Endothelial cell of umbilical vein (primary cell): ENCODE measurements around the gene MITF. TPM values are rescaled to one million over a fixed set of nuclear protein-coding genes. Genes with fewer than 3 reads are reported as not detected.

Source experiments
- BruUV-seq: library from RNA; stranded (reverse); fragments of 400-500 nt; replicated peaks from 2 replicates; lab custom pipeline; 2021; lab: Mats Ljungman, UMichigan
- CTCF ChIA-PET: fragments of 300-600, 350-600 bp; sonication (Branson Sonifier 250); formaldehyde crosslinking; loops from one replicate; lab custom pipeline; 2021; ENCODE audit warnings: antibody characterized with exemption, inconsistent platforms; lab: Charles Lee
- POLR2A ChIA-PET: fragments of 300-600, 350-600 bp; sonication (Branson Sonifier 250); formaldehyde crosslinking; loops from one replicate; lab custom pipeline; 2021; ENCODE audit warnings: antibody characterized with exemption, inconsistent platforms; lab: Charles Lee
- DNase-seq: peaks from one replicate; pipeline ENCODE4 v3.0.0-alpha.2; 2011; ENCODE audit warnings: low read depth, low spot score
- FAIRE-seq: peaks from 2 replicates; lab custom pipeline; 2011; peaks lifted over from hg19 to GRCh38; lab: Jason Lieb, UNC
- H2AFZ ChIP-seq: 2 replicates; pipeline ENCODE4 v1.6.0; 2012; ENCODE audit warnings: low read depth, low read length, control low read depth, inconsistent platforms
- H3K27ac ChIP-seq: 2 replicates; pipeline ENCODE4 v1.5.1; 2011; ENCODE audit warnings: low read depth, mild to moderate bottlenecking, control low read depth, low read length, moderate library complexity; ENCODE audit not compliant: insufficient read depth
- H3K27me3 ChIP-seq, 2 experiments: 2 replicates each; pipeline versions ENCODE4 v1.6.0 to v1.6.1; 2011; ENCODE audit warnings: low read length in 2 of 2, mixed read lengths in 1 of 2; ENCODE audit not compliant: control insufficient read depth in 2 of 2, insufficient read depth in 2 of 2
- H3K36me3 ChIP-seq, 2 experiments: 2 replicates in 1 of 2; 3 replicates in 1 of 2; pipeline ENCODE4 v1.5.1; 2011; ENCODE audit warnings: low read length in 2 of 2, mild to moderate bottlenecking in 1 of 2, moderate library complexity in 1 of 2; ENCODE audit not compliant: control insufficient read depth in 2 of 2, insufficient read depth in 2 of 2; ENCODE audit errors: extremely low read depth in 1 of 2
- H3K4me1 ChIP-seq: 3 replicates; pipeline ENCODE4 v1.5.1; 2011; ENCODE audit warnings: mild to moderate bottlenecking, low read length; ENCODE audit not compliant: control insufficient read depth, insufficient read depth; ENCODE audit errors: extremely low read depth
- H3K4me2 ChIP-seq: 2 replicates; pipeline ENCODE4 v1.6.1; 2011; ENCODE audit warnings: low read length, control low read depth, mixed read lengths; ENCODE audit not compliant: insufficient read depth
- H3K4me3 ChIP-seq, 3 experiments: fragments of 200-600 bp in 1 of 3; sonication (generic), shearing (Covaris generic) in 1 of 3; replicated peaks in 1 of 3; 2 replicates each; pipeline ENCODE4 v1.5.1; 2011 to 2016; ENCODE audit warnings: control low read depth in 3 of 3, low read length in 3 of 3, mild to moderate bottlenecking in 2 of 3, inconsistent platforms in 1 of 3, low read depth in 1 of 3, moderate library complexity in 1 of 3; ENCODE audit not compliant: insufficient read depth in 1 of 3
- H3K79me2 ChIP-seq: 2 replicates; pipeline ENCODE4 v1.6.0; 2012; ENCODE audit warnings: low read length, inconsistent platforms; ENCODE audit not compliant: control insufficient read depth, insufficient read depth
- H3K9ac ChIP-seq: replicated peaks from 2 replicates; pipeline ENCODE3; 2011; ENCODE audit warnings: low read length, control low read depth; ENCODE audit not compliant: insufficient read depth; ENCODE audit errors: extremely low read depth
- H3K9me1 ChIP-seq: replicated peaks from 3 replicates; pipeline ENCODE4 v1.6.0; 2011; ENCODE audit warnings: mild to moderate bottlenecking, low read length; ENCODE audit not compliant: control insufficient read depth, insufficient read depth; ENCODE audit errors: extremely low read depth
- H3K9me3 ChIP-seq: replicated peaks from 2 replicates; pipeline ENCODE4 v1.5.1; 2012; ENCODE audit warnings: low read length, inconsistent platforms; ENCODE audit not compliant: control insufficient read depth, insufficient read depth
- H4K20me1 ChIP-seq: replicated peaks from 2 replicates; pipeline ENCODE3; 2011; ENCODE audit warnings: mild to moderate bottlenecking, low read length; ENCODE audit not compliant: control insufficient read depth, insufficient read depth; ENCODE audit errors: extremely low read depth
- CTCF ChIP-seq, 2 donors: IDR thresholded peaks; 1 replicate in 1 of 2; 2 replicates in 1 of 2; pipeline ENCODE4 v1.5.1; 2011; ENCODE audit warnings: low read length in 2 of 2, mild to moderate bottlenecking in 2 of 2, moderate library complexity in 2 of 2, control low read depth in 1 of 2, inconsistent platforms in 1 of 2, low read depth in 1 of 2; ENCODE audit not compliant: insufficient read depth in 1 of 2; ENCODE audit errors: extremely low read depth in 1 of 2
- FOS ChIP-seq: IDR thresholded peaks from 2 replicates; pipeline ENCODE4 v1.6.1; 2011; ENCODE audit warnings: mild to moderate bottlenecking, low read length, moderate library complexity, borderline replicate concordance; ENCODE audit not compliant: insufficient read depth
- JUN ChIP-seq: IDR thresholded peaks from 2 replicates; pipeline ENCODE4 v1.6.1; 2011; ENCODE audit warnings: borderline replicate concordance, low read depth; ENCODE audit not compliant: insufficient read length, insufficient read depth
- MAX ChIP-seq: IDR thresholded peaks from 2 replicates; pipeline ENCODE4 v1.6.1; 2011; ENCODE audit not compliant: insufficient read depth, insufficient read length
- MYC ChIP-seq: IDR thresholded peaks from one replicate; pipeline ENCODE4 v1.6.1; 2011; ENCODE audit warnings: mild to moderate bottlenecking, low read depth, low read length
- dilution Hi-C: fragments of 300-500 bp; cut with MboI; formaldehyde crosslinking; loops from one replicate; pipeline ENCODE4 v1.15.0; 2019; ENCODE audit warnings: low sequenced_read_pairs; ENCODE audit not compliant: extremely low pct_ligation_motif_present
- intact Hi-C: fragments of 100-400 bp; cut with micrococcal nuclease; formaldehyde crosslinking; loops from one replicate; pipeline ENCODE4 v1.10.0; 2022
- polyA plus RNA-seq, 4 experiments: library from polyadenylated mRNA; depleted of rRNA in 3 of 4; stranded (reverse) in 3 of 4; unstranded in 1 of 4; fragments of >200 nt; gene quantifications; 2 replicates each; pipeline versions ENCODE4 v1.2.1 to v1.2.3, GENCODE V29; 2011 to 2012; ENCODE audit warnings: missing spikeins in 1 of 4
- total RNA-seq: library from RNA; stranded (reverse); gene quantifications from 2 replicates; pipeline ENCODE4 v1.2.3, GENCODE V29; 2021

Gene MITF
- total and polyA plus RNA-seq, 2 donors (not counting 3 experiments of a cell fraction or from before 2014, with no cell fraction given), result 1.6 to 2.5 TPM

- Histone ChIP-seq H3K36me3 (no peaks in the 10 kb centered on the region), H3K9ac (no peak overlapping the region), H4K20me1 (no peaks in the 10 kb centered on the region), H3K9me3 (no peaks in the 10 kb centered on the region), H3K9me1 (no peaks in the 10 kb centered on the region), H3K4me2 (no peak overlapping the region), H3K27me3 (peaks cover 0 to 8% of the 10 kb centered on the region in 2 experiments), H3K79me2 (no peaks in the 10 kb centered on the region), H2AFZ (no peak overlapping the region), H3K4me1 (peaks cover 19% of the 10 kb centered on the region), H3K27ac (no peak overlapping the region), H3K4me3 (no peak overlapping the region)
- TF ChIP-seq MAX, result no peak
- TF ChIP-seq FOS, result no peak
- no peak for TF ChIP-seq JUN
- no peak for TF ChIP-seq CTCF (IDR thresholded peaks at IDR 0.05; ENCODE audit: extremely low read depth in 1 of 2, insufficient read depth in 1 of 2, low read depth in 1 of 2, low read length in 2 of 2)
- no peak for TF ChIP-seq MYC
- DNase-seq (no peak), FAIRE-seq (no peak)
- CTCF ChIA-PET, result interaction anchor here (1.8 to 2.1 kb wide), 2 partner anchors 56 to 120 kb away, joined by 5 to 8 read pairs; no protein-coding TSS in a partner anchor
- POLR2A ChIA-PET, result no interaction called here
- dilution Hi-C loops, result no loop called here
- intact Hi-C loops, result no loop called here
- BruUV-seq, result no TSS peak
These were observed 3.4 kb upstream of the MITF start for GRCh38 chr3:69735893-69736292.
